GM12875 (cell line): ENCODE data around the gene ALOXE3.

Experiments used
- H3K4me3 ChIP-seq: one replicate; pipeline ENCODE4 v1.5.1; 2011; ENCODE audit warnings: low read depth, low read length, control low read depth
- CTCF ChIP-seq: IDR thresholded peaks from 2 replicates; pipeline ENCODE4 v1.5.1; 2011; ENCODE audit warnings: low read depth, mild to moderate bottlenecking, control low read depth, inconsistent platforms, low read length, moderate library complexity, borderline replicate concordance; ENCODE audit not compliant: insufficient read depth

The ALOXE3 gene

GRCh38 chr17:8144401-8145231 lies 26.3 kb upstream of the ALOXE3 start:
- no peak for TF ChIP-seq CTCF

GRCh38 chr17:8143581-8144400 lies 25.5 kb upstream of the ALOXE3 start:
- no peak for TF ChIP-seq CTCF
- H3K4me3 ChIP-seq, result no peak overlapping the region

More at GRCh38 chr17:8144401-8145231, 26.3 kb upstream of the ALOXE3 start:
- H3K4me3 ChIP-seq, result no peak overlapping the region

- no peak for TF ChIP-seq CTCF
- H3K4me3 ChIP-seq, result no peak overlapping the region
These were observed 24.7 kb upstream of the ALOXE3 start for GRCh38 chr17:8142887-8143580.

- no peak overlapping the region for H3K4me3 ChIP-seq
- no peak for TF ChIP-seq CTCF
These were observed 24.0 kb upstream of the ALOXE3 start for GRCh38 chr17:8142158-8142886.

GRCh38 chr17:8141741-8142140 lies 23.4 kb upstream of the ALOXE3 start:
- no peak for TF ChIP-seq CTCF
- H3K4me3 ChIP-seq, result no peak overlapping the region

- H3K4me3 ChIP-seq, result no peak overlapping the region
- TF ChIP-seq CTCF, result no peak
These were observed 22.7 kb upstream of the ALOXE3 start for GRCh38 chr17:8141045-8141444.
